ENCODE data around the gene TXN2.

TXN2 gene

DNA sequence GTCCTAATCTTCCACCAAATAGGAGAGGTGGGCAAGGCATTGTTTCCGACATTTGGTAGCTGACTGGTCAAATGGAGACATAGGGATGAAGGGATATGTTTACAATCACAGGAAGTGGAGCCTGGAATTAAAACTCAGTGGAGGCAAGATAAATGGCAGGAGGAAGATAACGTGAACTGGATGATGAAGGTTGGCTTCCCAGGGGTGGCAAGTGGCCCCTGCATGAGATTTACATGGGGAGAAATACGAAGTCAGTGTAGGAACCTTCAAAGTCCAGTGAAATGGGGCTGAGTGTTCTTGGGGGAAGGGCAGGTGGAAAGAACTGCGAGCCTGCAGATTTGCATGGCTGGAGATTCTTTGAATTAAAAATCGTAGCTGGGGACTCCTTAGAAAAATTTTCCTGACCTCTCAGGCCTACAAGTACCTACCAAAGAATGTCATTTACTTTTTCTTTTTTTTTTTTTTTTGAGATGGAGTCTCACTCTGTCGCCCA, 26.1 kb upstream of the TXN2 start:
- ATAC-seq (replicated peaks; ENCODE audit: extremely low read depth, poor library complexity, severe bottlenecking) (no peak), DNase-seq (ENCODE audit: low spot score in 2 of 2) (no peak)
- Mint-ChIP-seq H3K27ac (ENCODE audit: low read depth) (peak overlapping the region; percentile 53), H3K4me3 (peak overlapping the region; percentile 69), H3K9me3 (no peaks in the 10 kb centered on the region), H3K27me3 (no peaks in the 10 kb centered on the region), H3K36me3 (ENCODE audit: insufficient read depth) (peaks cover 24% of the 10 kb centered on the region), H3K4me1 (peaks cover 14% of the 10 kb centered on the region)

DNA sequence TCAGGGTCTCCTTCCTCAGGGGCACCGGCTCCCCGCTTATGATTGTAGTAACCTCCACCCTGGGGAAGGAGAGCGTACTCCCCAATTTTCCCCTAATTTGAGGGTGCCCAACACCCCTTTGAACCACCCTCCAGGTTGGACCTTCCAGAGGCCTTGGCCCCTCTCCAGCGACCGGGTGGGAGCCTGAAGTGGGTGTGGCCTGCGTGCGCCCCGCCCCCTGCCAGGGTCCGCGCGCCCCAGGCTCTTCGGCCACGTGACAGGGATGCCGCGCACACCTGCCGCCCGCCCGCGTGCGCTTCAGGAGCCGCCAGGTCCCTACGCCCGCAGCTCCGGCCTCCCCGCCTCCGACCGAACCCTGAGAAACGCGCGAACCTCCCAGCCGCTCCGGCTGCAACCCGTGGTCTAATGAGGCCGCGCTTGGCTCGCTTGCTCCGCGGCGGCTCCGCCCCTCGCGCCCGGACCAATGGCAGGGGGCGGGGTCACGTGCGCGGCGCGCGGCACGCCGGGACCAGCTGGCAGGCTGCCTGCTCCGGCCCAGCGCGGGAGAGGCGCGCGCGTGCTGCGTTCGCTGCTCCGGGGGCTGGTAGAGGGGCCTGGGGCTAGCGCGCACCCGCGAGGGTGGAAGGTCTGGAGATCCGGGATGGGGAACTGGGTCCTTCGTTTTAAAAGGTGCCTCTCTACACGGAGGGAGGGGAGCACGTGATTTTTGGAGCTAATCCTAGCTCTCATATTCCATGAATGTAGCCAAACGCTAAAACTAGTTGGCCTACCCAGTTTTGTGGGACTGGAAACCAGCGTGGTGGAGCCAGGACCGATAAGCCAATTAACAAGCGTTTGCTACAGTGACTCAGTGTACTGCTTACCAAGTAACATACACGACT, 25.4 kb upstream of the TXN2 start, which contains the start of gene FOXRED2:
Gene FOXRED2, minus strand, starts transcription at position 404 of the 881 bp plus-strand sequence. CDS start 618 bp downstream, outside the sequence.
- H3K4me3 Mint-ChIP-seq, result peak within 1 kb of the TSS; percentile 69
- peak within 1 kb of the TSS; percentile 53 for H3K27ac Mint-ChIP-seq (ENCODE audit: low read depth)
- peaks cover 14% of the 10 kb centered on the region for H3K4me1 Mint-ChIP-seq
- H3K9me3 Mint-ChIP-seq, result no peaks in the 10 kb centered on the region
- ATAC-seq (replicated peaks; ENCODE audit: extremely low read depth, poor library complexity, severe bottlenecking) (peak; percentile 98), DNase-seq (ENCODE audit: low spot score in 2 of 2) (peak; percentile 80 to 83)
- no peaks in the 10 kb centered on the region for H3K27me3 Mint-ChIP-seq
- H3K36me3 Mint-ChIP-seq (ENCODE audit: insufficient read depth), result peaks cover 20% of the 10 kb centered on the region

- Mint-ChIP-seq H3K4me1 (peaks cover 9% of the 10 kb centered on the region), H3K36me3 (ENCODE audit: insufficient read depth) (peaks cover 15% of the 10 kb centered on the region), H3K4me3 (peak overlapping the region; percentile 69), H3K27me3 (no peaks in the 10 kb centered on the region), H3K27ac (ENCODE audit: low read depth) (no peak overlapping the region), H3K9me3 (no peaks in the 10 kb centered on the region)
- DNase-seq (ENCODE audit: low spot score in 2 of 2) (no peak), ATAC-seq (replicated peaks; ENCODE audit: extremely low read depth, poor library complexity, severe bottlenecking) (no peak)
These were observed 24.7 kb upstream of the TXN2 start for GRCh38 chr22:36505998-36506635.

- Mint-ChIP-seq H3K4me3 (no peak overlapping the region), H3K27me3 (no peaks in the 10 kb centered on the region), H3K4me1 (no peaks in the 10 kb centered on the region), H3K36me3 (ENCODE audit: insufficient read depth) (no peaks in the 10 kb centered on the region), H3K27ac (ENCODE audit: low read depth) (no peak overlapping the region), H3K9me3 (no peaks in the 10 kb centered on the region)
- ATAC-seq (replicated peaks; ENCODE audit: extremely low read depth, poor library complexity, severe bottlenecking) (no peak), DNase-seq (ENCODE audit: low spot score in 2 of 2) (no peak)
These were observed 16.6 kb upstream of the TXN2 start for GRCh38 chr22:36497910-36498665.

- Mint-ChIP-seq H3K9me3 (no peaks in the 10 kb centered on the region), H3K4me3 (no peak overlapping the region), H3K27me3 (no peaks in the 10 kb centered on the region), H3K27ac (ENCODE audit: low read depth) (no peak overlapping the region), H3K4me1 (no peaks in the 10 kb centered on the region), H3K36me3 (ENCODE audit: insufficient read depth) (no peaks in the 10 kb centered on the region)
- DNase-seq (ENCODE audit: low spot score in 2 of 2) (no peak), ATAC-seq (replicated peaks; ENCODE audit: extremely low read depth, poor library complexity, severe bottlenecking) (peak; percentile 58)
These were observed 12.3 kb upstream of the TXN2 start for GRCh38 chr22:36493690-36494110.

- H3K27ac Mint-ChIP-seq (ENCODE audit: low read depth), result no peak overlapping the region
These were observed 10.7 kb upstream of the TXN2 start for GRCh38 chr22:36492109-36492508.

GRCh38 chr22:36491155-36491554, 9.7 kb upstream of the TXN2 start:
- H3K4me3 Mint-ChIP-seq, result no peak overlapping the region

More at GRCh38 chr22:36492109-36492508, 10.7 kb upstream of the TXN2 start:
- ATAC-seq (replicated peaks; ENCODE audit: extremely low read depth, poor library complexity, severe bottlenecking), result no peak
- Mint-ChIP-seq H3K36me3 (ENCODE audit: insufficient read depth) (no peaks in the 10 kb centered on the region), H3K9me3 (no peaks in the 10 kb centered on the region), H3K27me3 (no peaks in the 10 kb centered on the region), H3K4me3 (no peak overlapping the region), H3K4me1 (no peaks in the 10 kb centered on the region)
- DNase-seq (ENCODE audit: low spot score in 2 of 2), result no peak

DNA sequence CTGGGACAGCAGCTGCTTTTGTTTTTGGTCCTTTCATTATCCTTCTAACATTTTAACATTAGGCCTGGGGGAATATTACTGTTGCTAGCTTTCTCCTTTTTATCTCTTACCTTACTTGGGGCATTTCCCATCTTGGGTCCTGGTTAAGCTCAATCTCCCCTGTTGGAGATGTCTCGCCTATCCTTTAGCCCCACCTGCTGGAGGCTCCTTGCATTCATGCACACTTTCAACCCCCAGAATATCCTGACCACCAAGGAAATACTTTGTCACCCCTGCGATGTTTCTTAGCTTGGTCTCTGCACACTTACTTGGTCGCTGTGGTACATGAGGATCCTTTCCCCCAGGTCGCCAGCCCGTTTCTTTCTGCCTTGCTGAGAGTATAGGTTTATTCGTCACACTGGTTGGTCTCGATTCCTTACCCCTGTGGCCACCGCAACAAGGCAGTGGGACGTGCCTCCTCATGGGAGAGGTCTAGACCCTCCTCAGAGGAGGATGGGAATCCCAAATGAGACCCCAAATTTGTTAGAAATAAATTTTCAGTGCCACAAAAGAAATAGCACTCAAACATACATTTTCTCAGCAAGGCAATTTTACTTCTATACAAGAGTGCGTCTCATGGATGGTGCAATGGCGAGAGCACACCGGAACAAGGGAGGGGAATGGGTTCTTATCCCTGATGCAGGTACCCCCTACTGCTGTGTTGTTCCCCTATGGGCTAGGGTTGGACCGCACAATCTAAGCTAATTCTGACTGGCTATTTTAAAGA, 5.4 kb upstream of the TXN2 start:
- H3K4me1 Mint-ChIP-seq, result peaks cover 8% of the 10 kb centered on the region
- H3K4me3 Mint-ChIP-seq, result no peak overlapping the region
- peaks cover 3% of the 10 kb centered on the region for H3K36me3 Mint-ChIP-seq (ENCODE audit: insufficient read depth)
- no peak overlapping the region for H3K27ac Mint-ChIP-seq (ENCODE audit: low read depth)
- no peaks in the 10 kb centered on the region for H3K27me3 Mint-ChIP-seq
- DNase-seq (ENCODE audit: low spot score in 2 of 2) (peak in 1 of 2 donors; percentile 54), ATAC-seq (replicated peaks; ENCODE audit: extremely low read depth, poor library complexity, severe bottlenecking) (no peak)
- H3K9me3 Mint-ChIP-seq, result no peaks in the 10 kb centered on the region

More at GRCh38 chr22:36491155-36491554, 9.7 kb upstream of the TXN2 start:
- no peak for DNase-seq (ENCODE audit: low spot score in 2 of 2)
- no peaks in the 10 kb centered on the region for H3K27me3 Mint-ChIP-seq
- no peaks in the 10 kb centered on the region for H3K4me1 Mint-ChIP-seq
- H3K36me3 Mint-ChIP-seq (ENCODE audit: insufficient read depth), result no peaks in the 10 kb centered on the region
- no peaks in the 10 kb centered on the region for H3K9me3 Mint-ChIP-seq
- no peak for ATAC-seq (replicated peaks; ENCODE audit: extremely low read depth, poor library complexity, severe bottlenecking)
- H3K27ac Mint-ChIP-seq (ENCODE audit: low read depth), result no peak overlapping the region

DNA sequence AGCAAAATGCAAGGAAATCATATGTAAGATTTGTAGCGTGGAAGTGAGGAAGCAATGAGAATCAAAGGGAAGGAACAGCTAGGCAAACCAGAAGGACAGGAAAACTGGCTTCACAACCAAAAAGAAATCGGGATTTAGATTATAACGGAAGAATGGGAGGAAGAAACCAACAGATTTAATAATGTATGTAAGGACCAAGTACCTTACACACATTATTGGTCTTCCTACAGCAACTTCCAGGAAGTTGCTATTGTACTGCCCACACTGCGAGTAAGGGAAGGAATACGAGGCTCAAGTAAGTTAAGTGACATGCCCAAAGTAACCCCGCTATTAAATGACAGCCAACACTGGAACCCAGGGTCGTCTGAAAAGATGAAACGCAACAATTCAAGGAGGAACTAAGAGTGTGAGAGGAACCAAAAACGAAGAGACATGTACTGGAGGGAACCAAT, 473 bp downstream of the TXN2 start:
- Mint-ChIP-seq H3K4me1 (peaks cover 22% of the 10 kb centered on the region), H3K27me3 (no peaks in the 10 kb centered on the region), H3K4me3 (peak overlapping the region; percentile 84), H3K27ac (ENCODE audit: low read depth) (peak overlapping the region; percentile 86), H3K9me3 (no peaks in the 10 kb centered on the region), H3K36me3 (ENCODE audit: insufficient read depth) (peaks cover 26% of the 10 kb centered on the region)
- DNase-seq (ENCODE audit: low spot score in 2 of 2) (no peak), ATAC-seq (replicated peaks; ENCODE audit: extremely low read depth, poor library complexity, severe bottlenecking) (no peak)

DNA sequence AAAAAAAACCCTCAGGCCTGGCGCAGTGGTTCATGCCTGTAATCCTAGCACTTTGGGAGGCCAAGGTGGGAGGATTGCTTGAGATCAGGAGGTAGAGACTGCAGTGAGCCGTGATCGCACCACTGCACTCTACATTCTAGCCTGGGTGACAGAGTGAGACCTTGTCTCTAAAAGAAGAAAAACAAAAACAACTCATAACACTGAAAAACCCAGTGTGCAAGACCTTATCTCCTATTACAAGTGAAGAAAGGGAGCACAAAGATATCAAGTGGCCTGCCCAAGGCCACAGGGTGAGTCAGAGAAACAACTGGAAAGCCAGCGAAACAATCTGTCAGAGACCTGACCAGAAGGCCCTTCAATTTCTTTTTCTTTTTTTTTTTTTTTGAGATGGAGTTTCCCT, 2.5 kb downstream of the TXN2 start:
- peaks cover 37% of the 10 kb centered on the region for H3K36me3 Mint-ChIP-seq (ENCODE audit: insufficient read depth)

DNA sequence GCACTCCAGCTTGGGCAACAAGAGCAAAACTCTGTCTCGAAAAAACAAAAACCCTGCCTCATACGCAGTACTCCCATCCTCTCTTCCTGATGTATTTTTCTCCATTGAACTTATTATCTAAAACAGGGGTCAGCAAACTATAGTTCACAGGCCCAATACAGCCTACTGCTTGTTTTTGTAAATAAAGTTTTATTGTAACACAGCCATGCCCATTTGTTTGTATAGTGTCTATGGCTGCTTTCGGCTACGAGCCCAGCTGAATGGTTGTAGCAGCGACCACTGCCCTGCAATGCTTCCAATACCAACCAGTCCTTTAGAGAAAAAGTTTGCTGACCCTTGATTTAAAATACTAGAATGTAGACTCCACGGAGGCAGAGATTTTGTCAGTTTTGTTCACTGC, 6.1 kb downstream of the TXN2 start:
- Mint-ChIP-seq H3K4me3 (no peak overlapping the region), H3K27ac (ENCODE audit: low read depth) (no peak overlapping the region), H3K36me3 (ENCODE audit: insufficient read depth) (peaks cover 37% of the 10 kb centered on the region), H3K4me1 (peaks cover 8% of the 10 kb centered on the region), H3K27me3 (no peaks in the 10 kb centered on the region), H3K9me3 (no peaks in the 10 kb centered on the region)
- no peak for ATAC-seq (replicated peaks; ENCODE audit: extremely low read depth, poor library complexity, severe bottlenecking)
- no peak for DNase-seq (ENCODE audit: low spot score in 2 of 2)

More for the DNA sequence above, 2.5 kb downstream of the TXN2 start:
- Mint-ChIP-seq H3K4me3 (no peak overlapping the region), H3K27me3 (no peaks in the 10 kb centered on the region), H3K9me3 (no peaks in the 10 kb centered on the region), H3K27ac (ENCODE audit: low read depth) (no peak overlapping the region), H3K4me1 (peaks cover 22% of the 10 kb centered on the region)
- DNase-seq (ENCODE audit: low spot score in 2 of 2) (no peak), ATAC-seq (replicated peaks; ENCODE audit: extremely low read depth, poor library complexity, severe bottlenecking) (no peak)

DNA sequence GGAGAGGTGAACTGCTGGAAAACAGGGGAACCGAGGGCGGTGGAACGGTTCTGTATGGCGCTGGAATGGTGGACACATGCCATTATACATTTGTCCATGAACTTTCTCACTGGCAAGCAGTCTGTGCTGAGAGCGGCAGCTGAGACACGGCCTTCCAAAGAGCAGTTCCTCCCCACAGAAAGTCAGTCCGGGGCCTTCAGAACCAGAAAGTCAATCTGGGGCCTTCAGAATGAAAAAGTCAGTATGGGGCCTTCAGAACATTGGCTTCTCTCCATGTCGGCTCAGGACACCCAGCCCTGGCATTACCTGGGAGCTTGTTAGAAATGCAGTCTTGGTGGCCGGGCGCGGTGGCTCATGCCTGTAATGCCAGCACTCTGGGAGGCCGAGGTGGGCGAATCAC, 8.8 kb downstream of the TXN2 start:
- no peak overlapping the region for H3K4me3 Mint-ChIP-seq
- no peaks in the 10 kb centered on the region for H3K9me3 Mint-ChIP-seq
- H3K27ac Mint-ChIP-seq (ENCODE audit: low read depth), result no peak overlapping the region
- peaks cover 11% of the 10 kb centered on the region for H3K4me1 Mint-ChIP-seq
- H3K36me3 Mint-ChIP-seq (ENCODE audit: insufficient read depth), result peaks cover 33% of the 10 kb centered on the region
- ATAC-seq (replicated peaks; ENCODE audit: extremely low read depth, poor library complexity, severe bottlenecking) (no peak), DNase-seq (ENCODE audit: low spot score in 2 of 2) (no peak)
- no peaks in the 10 kb centered on the region for H3K27me3 Mint-ChIP-seq

All from central memory CD8-positive, alpha-beta T cell (primary cell).